Colonic mucosa (tissue), 4 donors: Measurements from ENCODE around the gene MAGEA11. TPM values are rescaled to one million over a fixed set of nuclear protein-coding genes. Genes with fewer than 3 reads are reported as not detected.
"Not testable (repeated sequence)": the region's sequence is repeated elsewhere in the genome, so short reads cannot be mapped to it uniquely, and the experiment has no call there.

ENCODE experiments used
- DNase-seq: peaks from one replicate; pipeline ENCODE4 v3.0.0-alpha.2; 2020
- H3K27ac ChIP-seq: fragments of 200-600 bp; one replicate; pipeline ENCODE4 v1.8.0; 2021
- H3K27me3 ChIP-seq: fragments of 200-600 bp; one replicate; pipeline ENCODE4 v1.8.0; 2021
- H3K36me3 ChIP-seq: fragments of 200-600 bp; one replicate; pipeline ENCODE4 v1.8.0; 2021
- H3K4me1 ChIP-seq: fragments of 200-600 bp; one replicate; pipeline ENCODE4 v1.8.0; 2021; ENCODE audit warnings: mild to moderate bottlenecking
- H3K4me3 ChIP-seq: fragments of 200-600 bp; one replicate; pipeline ENCODE4 v1.8.0; 2021
- H3K9ac ChIP-seq, 2 donors: one replicate each; pipeline ENCODE4 v1.7.0; 2013; ENCODE audit warnings: control low read depth in 2 of 2, low read depth in 2 of 2, low read length in 2 of 2
- H3K9me3 ChIP-seq: fragments of 200-600 bp; one replicate; pipeline ENCODE4 v1.8.0; 2021
- CTCF ChIP-seq: fragments of 200-600 bp; IDR thresholded peaks from one replicate; pipeline ENCODE4 v1.8.0; 2022; ENCODE audit warnings: antibody characterized with exemption, mild to moderate bottlenecking
- intact Hi-C: fragments of 100-400 bp; cut with DNase I; formaldehyde crosslinking; loops from one replicate; pipeline ENCODE4 v1.14.1; 2022
- total RNA-seq, 2 donors: library from RNA; stranded (reverse); fragmentation: NEBNext Ultra II Directional in 1 of 2; extraction: Animal tissue kit (Norgen Biotek cat#: 25700) in 1 of 2; gene quantifications; one replicate each; pipeline ENCODE4 v1.2.1, GENCODE V29; 2021
- donor health status: healthy.
- donor health status: DM: no; HTN: no; CAD: no.
- donor health status: DM: no; HTN: no; CAD: no.

The MAGEA11 gene
- total RNA-seq, 2 donors from 2014 or later: not detected

GRCh38 chrX:149759824-149760223, 48.0 kb downstream of the MAGEA11 start:
- intact Hi-C loops: no loop called here
- TF ChIP-seq CTCF: no peak

GRCh38 chrX:149760965-149761364, 49.1 kb downstream of the MAGEA11 start:
- no peak overlapping the region for H3K9ac ChIP-seq
- no peaks in the 10 kb centered on the region for H3K27me3 ChIP-seq
- DNase-seq: no peak
- no peaks in the 10 kb centered on the region for H3K36me3 ChIP-seq
- no peaks in the 10 kb centered on the region for H3K9me3 ChIP-seq
- H3K4me1 ChIP-seq: no peaks in the 10 kb centered on the region
- intact Hi-C loops: no loop called here
- no peak for TF ChIP-seq CTCF
- H3K4me3 ChIP-seq: no peak overlapping the region
- H3K27ac ChIP-seq: no peak overlapping the region

More at GRCh38 chrX:149759824-149760223, 48.0 kb downstream of the MAGEA11 start:
- H3K4me3 ChIP-seq: no peak overlapping the region
- no peak overlapping the region for H3K9ac ChIP-seq
- peak; percentile 9 for DNase-seq
- H3K36me3 ChIP-seq: no peaks in the 10 kb centered on the region
- no peaks in the 10 kb centered on the region for H3K27me3 ChIP-seq
- no peak overlapping the region for H3K27ac ChIP-seq
- no peaks in the 10 kb centered on the region for H3K4me1 ChIP-seq
- no peaks in the 10 kb centered on the region for H3K9me3 ChIP-seq

- H3K4me3 ChIP-seq, H3K9me3 ChIP-seq, intact Hi-C loops, H3K4me1 ChIP-seq, H3K36me3 ChIP-seq, H3K9ac ChIP-seq, H3K27ac ChIP-seq, H3K27me3 ChIP-seq: not testable (repeated sequence)
- DNase-seq: peak; percentile 8
Observed at GRCh38 chrX:149761858-149762674, 50.2 kb downstream of the MAGEA11 start.

- no peak overlapping the region for H3K4me3 ChIP-seq
- H3K36me3 ChIP-seq: no peaks in the 10 kb centered on the region
- no peak overlapping the region for H3K27ac ChIP-seq
- TF ChIP-seq CTCF: no peak
- no peaks in the 10 kb centered on the region for H3K4me1 ChIP-seq
- peak; percentile 10 for DNase-seq
- H3K9me3 ChIP-seq: no peaks in the 10 kb centered on the region
- H3K9ac ChIP-seq: no peak overlapping the region
- H3K27me3 ChIP-seq: no peaks in the 10 kb centered on the region
- intact Hi-C loops: no loop called here
Observed at GRCh38 chrX:149762696-149763614, 51.1 kb downstream of the MAGEA11 start.

Other genes with a start within 250 kb of the MAGEA11 start
- gene IDS, start 206.8 kb upstream of the MAGEA11 start, total RNA-seq: 10 to 100 TPM; 23.9 to 32.5 TPM
- 10 to 100 TPM; 27.1 to 30.9 TPM for gene EOLA1, start 171.0 kb upstream of the MAGEA11 start, total RNA-seq
- gene HSFX3, start 162.1 kb upstream of the MAGEA11 start, total RNA-seq: not detected
- not detected for gene MAGEA9B, start 124.6 kb upstream of the MAGEA11 start, total RNA-seq
- not detected for gene HSFX2, start 116.7 kb upstream of the MAGEA11 start, total RNA-seq
- 10 to 100 TPM; 12.5 to 18.8 TPM for gene TMEM185A, start 80.3 kb upstream of the MAGEA11 start, total RNA-seq
- gene HSFX1, start 62.0 kb downstream of the MAGEA11 start, total RNA-seq: 1 to 10 TPM in 1 of 2 donors, under 1 TPM in 1; 0.74 to 2.0 TPM
- not detected for gene MAGEA9, start 69.9 kb downstream of the MAGEA11 start, total RNA-seq
- gene MAGEA8, start 169.1 kb downstream of the MAGEA11 start, total RNA-seq: not detected
- gene HSFX4, start 217.5 kb downstream of the MAGEA11 start, total RNA-seq: not detected
- gene EOLA2, start 226.4 kb downstream of the MAGEA11 start, total RNA-seq: 10 to 100 TPM; 28.2 to 28.4 TPM